HG02970 (cell line): ENCODE measurements around the gene FREM3.
"Not testable (repeated sequence)": the region's sequence is repeated elsewhere in the genome, so short reads cannot be mapped to it uniquely, and the experiment has no call there.

Source experiments
- ATAC-seq: cut with Tn5 transposase; IDR thresholded peaks from one replicate; pipeline ENCODE4 v1.9.1; 2021; ENCODE audit warnings: mild to moderate bottlenecking, moderate library complexity, moderate number of reproducible peaks; ENCODE audit not compliant: unreplicated experiment, low FRiP score

FREM3 gene

DNA sequence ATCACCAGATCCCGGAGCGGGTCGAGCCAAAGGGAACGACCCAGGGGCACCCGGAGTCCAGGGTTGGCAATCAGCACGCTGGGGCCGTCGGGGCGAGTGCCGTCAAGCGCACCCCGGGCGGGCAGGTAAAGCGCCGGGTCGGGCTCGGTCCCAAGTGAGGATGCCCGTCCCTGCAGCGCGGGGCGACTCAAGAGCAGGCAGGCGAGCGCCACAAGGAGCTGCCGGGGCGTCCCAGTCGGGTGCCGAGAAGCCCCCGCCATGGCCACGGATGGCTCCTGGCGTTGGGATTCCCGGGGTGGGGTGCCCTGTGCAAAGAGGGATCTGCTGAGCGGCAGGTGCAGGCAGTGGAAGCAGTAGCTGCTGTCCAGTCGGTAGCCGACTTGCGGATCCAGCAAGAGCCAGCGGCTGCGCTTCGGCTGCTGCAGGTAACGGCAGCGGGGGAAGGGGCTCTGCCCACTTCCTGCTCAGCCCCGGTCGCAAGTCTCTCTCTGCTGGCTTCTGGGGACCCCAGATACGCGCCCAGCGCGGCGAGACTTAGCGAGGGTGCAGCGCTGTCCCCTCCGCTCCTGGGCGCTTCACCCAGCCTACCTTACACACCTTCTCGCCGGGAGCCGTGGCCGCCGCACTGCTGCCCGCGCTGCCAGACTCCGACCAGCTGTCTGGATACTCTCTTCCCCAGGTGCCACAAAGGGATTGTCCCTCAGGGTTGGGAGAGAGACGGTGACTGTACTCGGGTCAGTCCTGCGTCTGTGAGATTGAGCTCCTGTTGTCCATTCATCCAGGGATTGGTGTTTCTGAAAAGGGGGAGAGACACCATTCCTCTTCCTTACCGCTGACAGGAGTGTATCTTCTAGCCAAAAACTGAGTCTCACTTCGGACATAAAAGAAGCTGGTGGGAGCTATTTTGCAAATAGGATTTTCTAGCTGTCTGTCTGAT is at the start of gene FREM3:
FREM3 (minus strand) TSS at position 260 of the 937 bp plus-strand sequence; CDS start at position 260, 0 bp downstream.
- no peak for ATAC-seq

DNA sequence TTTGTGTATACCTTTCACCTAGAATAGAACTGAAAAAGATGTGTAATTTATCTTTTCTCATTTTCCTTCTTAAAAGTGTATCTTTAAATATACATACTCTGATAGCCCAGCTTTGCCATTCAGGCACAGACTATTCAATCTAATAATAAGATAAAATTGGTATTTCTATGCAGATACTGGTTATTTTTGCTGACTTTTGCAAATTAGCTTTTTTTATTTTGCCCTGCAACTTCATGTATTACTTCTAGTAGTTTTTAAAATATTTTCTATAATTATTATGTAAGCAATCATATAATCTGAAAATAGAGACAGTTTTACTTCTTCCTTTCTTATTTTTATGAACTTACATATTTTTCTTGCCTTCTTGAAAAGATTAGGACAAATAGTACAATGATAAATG is 45.4 kb upstream of the FREM3 start:
- no peak for ATAC-seq

DNA sequence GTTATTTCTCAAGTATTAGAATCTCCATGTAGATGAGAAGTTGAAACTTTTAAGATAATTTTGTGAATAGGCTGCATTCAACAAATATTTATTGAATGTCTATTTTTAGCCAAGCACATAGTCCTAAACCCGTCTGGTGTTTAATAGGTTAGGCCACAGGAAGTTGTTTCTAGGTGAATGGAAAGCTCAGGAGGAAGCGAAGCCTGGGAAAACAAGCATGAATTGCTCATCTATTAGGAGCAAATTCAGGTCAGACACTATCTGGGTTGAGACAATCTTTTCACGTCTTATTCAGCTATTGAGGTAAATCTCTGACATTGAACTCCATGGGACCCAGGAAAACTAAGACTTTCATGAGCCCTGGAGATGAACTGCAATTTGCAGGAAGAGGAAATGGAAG is 43.1 kb upstream of the FREM3 start:
- no peak for ATAC-seq

DNA sequence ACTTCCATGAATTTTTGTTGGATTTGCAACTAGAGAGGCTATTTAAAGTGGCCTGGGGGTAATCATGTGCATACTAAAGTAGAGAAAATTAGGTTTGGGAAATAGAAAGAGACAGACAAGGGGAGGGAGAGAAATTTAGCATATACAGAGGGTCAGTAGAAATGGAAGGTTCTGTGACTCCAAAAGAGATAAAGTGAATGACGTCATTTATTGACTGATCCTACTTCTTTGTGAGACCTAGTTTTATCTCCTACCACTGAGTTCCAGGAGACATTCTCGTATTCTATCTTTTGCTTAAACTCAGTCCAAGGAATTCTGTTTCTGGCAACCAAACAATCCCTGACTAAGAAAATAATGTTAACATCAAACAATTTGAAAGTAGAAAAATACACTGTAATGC is 42.4 kb upstream of the FREM3 start:
- no peak for ATAC-seq

DNA sequence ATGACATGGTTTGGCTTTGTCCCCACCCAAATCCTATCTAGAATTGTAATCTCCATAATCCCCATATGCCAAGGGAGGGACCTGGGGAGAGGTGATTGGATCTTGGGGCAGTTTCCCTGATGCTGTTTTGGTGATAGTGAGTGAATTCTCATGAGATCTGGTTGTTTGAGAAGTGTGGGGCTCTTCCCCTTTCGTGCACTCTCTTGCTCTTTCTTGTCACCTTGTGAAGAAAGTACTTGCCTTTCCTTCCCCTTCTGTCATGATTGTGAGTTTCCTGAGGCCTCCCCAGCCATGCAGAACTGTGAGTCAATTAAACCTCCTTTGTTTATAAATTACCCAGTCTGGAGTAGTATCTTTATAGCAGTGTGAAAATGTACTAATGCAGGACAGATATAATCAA is 36.4 kb upstream of the FREM3 start:
- no peak for ATAC-seq

DNA sequence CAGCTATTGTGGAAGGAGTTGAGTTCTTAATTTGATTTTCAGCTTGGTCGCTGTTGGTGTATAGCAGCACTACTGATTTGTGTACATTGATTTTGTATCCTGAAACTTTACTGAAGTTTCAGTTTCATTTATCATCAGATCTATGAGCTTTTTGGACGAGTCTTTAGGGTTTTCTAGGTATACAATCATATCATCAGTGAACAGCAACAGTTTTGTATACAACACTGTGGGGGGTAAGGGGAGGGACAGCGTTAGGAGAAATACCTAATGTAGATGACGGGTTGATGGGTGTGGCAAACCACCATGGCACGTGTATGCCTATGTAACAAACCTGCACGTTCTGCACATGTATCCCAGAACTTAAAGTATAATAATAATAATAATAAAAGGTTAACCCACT is 35.6 kb upstream of the FREM3 start:
- not testable (repeated sequence) for ATAC-seq

DNA sequence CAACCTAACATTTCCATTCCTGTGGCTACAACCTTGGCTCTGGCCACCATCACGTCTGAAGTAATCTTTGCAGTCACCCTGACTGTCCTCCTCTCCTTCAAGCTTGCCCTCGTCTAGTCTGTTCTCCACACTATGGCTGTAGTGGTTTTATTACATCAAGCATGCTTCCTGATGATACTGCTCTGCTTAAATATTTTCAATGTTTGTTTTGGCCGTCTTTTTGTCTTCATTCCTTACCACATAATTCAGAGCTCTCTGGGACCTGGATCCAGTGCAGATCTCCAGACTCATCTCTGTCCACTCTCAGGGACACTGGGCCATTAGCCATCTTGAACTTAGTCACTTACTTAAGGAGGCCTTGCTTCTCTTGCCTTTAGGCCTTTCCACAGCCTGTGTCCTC is 27.7 kb upstream of the FREM3 start:
- ATAC-seq, result no peak

DNA sequence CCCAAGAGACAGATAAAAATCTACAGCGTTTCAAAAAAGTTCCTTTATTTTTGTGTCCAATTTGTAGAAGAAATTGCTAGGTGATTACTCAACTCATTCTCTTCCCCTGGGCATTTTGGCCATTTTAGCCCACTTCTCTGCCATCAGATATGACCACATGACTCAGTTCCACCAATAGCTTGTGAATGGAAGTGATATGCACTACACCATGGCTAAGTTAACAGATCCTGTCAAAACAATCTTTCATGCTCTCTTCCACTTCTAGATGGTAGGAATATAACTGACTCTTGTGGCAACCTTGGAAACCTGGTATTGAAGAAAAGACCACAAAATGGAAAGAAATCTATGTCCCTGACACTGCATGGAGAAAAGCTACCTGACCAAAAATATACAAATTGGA is 26.2 kb upstream of the FREM3 start:
- ATAC-seq, result no peak

DNA sequence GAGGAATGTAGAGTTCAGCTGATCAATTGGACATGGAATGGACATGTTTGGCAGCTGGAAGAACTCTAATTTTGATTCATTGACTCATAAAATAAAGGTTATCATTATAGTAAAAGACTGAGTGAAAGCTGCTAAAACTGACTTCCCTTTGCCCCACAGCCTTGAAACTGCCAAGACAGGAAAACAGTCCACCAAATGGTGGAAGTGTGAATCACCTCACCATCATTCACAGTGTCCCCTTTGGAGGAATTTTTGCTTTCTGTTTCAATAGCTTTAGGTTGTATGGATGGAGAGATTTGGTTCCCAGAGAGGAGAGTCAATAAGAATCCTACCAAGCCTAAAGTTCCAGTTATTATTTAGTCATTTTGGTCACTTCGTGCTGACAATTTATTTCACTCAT is 20.8 kb upstream of the FREM3 start:
- ATAC-seq, result no peak

DNA sequence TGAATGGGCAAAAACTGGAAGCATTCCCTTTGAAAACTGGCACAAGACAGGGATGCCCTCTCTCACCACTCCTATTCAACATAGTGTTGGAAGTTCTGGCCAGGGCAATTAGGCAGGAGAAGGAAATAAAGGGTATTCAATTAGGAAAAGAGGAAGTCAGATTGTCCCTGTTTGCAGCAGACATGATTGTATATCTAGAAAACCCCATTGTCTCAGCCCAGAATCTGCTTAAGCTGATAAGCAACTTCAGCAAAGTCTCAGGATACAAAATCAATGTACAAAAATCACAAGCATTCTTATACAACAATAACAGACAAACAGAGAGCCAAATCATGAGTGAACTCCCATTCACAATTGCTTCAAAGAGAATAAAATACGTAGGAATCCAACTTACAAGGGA is 18.3 kb upstream of the FREM3 start:
- not testable (repeated sequence) for ATAC-seq

DNA sequence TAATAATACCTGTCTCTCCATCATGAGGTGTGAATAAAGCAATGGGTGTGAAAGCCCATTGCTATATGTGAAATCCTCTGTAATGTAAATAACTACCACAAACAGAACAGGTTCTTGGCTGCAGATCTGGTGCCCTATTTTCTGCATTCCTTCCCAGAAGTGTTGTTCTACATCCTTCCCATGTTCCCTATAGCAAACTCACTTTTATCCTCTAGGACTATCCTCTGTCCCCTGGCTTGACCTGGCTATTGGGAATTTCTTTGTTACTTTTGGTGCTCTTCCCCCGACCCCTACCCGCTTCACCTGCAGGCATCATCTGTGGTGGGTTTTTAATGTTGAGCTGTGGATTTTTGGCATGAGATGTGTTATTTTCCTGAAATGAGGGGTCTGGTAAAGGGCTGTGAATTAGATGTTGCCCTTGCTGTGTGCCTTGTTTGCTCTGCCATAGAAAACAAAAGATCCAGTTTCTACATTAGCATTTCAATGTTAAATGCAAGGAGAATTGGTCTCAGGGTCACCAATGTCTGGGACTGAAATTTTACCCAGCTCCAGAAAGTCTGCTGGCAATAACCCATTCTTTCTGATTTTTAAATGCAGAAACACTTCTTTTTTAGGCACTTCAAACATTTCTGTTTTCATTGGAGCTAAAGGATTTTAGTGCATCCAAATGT is 13.6 kb upstream of the FREM3 start:
- ATAC-seq, result no peak

DNA sequence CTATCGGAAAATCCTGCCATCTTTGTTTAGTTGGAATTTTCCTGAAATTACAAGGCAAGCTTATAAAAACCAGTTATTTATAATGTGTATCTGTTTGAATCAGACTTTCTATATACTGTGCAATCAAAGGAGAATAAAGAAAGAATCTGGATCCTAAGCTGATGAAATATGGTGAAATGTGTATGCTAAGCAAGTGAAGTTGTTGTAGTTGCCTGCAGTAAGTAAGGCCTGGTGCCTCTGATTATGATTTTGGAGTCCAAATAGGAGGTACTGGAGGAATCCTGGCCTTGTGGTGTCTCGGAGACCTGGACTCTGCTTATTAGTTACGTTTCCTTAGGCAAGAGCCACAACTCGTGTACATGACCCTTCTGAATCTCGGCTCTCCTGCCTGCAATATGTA is 13.1 kb upstream of the FREM3 start:
- ATAC-seq, result no peak

DNA sequence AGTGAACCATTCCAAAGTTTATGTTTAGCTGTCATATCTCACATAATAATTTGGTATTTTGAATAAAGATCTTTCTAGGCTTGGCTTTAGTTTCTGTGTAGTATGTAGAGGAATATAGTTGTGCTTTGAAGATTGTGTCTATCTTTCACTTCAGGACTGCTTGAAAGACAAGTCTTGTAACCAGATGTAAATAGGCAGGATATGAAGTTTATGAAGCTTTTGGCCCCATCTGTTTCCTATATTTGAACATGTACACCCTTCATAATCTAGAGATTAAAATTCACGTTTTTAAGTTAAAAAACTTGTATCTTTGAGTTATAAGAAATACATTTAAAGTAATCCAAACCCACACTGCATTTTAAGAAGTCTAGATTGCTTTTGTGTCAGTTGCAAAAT is 11.7 kb upstream of the FREM3 start:
- ATAC-seq, result no peak

DNA sequence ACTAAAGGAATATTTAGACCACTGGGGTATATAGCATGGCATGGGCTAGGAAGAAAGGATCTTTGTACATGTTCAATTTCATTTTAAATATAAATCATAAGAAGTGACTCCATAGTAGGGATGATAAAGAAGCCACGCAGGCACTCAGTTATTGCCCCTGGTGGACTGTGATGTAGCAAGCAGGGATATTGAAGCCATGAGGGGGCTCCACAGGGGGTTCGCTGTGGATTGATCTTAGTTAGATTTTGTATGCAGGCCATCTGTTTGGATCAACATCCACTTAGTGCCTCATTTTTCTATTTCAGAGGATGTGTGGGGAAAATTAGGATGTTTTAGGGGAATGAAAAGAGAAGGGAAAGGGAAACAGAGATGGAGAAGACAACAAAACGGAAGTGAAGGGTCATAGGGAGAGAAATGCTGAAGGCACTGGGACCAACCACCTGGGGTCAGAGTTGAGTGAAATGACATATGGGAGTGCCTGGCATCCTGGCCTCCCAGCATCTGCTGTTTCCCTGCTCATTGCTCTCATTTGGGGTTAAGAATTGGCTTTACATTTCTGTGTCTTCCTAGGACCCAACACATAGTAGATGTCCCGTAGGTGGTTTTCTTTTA is 11.2 kb upstream of the FREM3 start:
- no peak for ATAC-seq

DNA sequence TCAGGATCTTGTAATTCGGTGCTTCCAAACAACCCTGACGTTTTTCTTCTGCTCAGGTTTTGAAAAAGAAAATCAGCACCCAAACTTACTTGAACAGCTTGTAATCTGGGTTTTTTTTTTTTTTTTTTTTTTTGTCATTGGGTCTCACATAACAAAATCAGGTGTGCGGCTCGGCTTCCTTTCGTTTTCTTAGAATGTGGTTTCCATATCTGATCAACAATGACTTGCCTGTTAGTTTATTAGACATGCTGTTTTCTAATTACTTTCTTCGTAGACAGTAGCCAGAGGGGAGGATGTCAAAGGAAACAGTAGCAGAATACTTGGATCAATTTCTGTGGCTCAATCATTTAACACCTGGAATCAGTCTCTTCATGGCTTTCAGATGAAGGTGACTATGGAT is 890 bp upstream of the FREM3 start:
- ATAC-seq, result no peak

DNA sequence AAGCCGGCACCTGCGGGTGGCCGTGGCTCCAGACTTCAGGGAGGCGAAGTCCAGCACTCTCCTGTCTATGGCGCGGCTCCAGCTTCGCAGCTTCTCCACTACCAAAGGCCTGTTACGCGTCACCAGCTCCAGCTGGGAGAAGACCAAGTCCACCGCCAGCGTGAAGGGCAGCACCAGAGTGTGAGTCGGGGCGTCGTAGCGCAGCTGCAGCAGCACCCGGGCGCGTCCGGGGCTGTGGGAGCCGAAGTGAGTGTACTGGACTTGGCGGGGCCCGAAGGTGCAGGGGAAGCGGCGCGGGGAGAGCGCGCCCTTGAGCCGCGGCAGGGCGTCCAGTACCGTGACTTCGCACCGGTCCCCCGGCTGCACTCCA is 444 bp downstream of the FREM3 start:
- no peak for ATAC-seq

DNA sequence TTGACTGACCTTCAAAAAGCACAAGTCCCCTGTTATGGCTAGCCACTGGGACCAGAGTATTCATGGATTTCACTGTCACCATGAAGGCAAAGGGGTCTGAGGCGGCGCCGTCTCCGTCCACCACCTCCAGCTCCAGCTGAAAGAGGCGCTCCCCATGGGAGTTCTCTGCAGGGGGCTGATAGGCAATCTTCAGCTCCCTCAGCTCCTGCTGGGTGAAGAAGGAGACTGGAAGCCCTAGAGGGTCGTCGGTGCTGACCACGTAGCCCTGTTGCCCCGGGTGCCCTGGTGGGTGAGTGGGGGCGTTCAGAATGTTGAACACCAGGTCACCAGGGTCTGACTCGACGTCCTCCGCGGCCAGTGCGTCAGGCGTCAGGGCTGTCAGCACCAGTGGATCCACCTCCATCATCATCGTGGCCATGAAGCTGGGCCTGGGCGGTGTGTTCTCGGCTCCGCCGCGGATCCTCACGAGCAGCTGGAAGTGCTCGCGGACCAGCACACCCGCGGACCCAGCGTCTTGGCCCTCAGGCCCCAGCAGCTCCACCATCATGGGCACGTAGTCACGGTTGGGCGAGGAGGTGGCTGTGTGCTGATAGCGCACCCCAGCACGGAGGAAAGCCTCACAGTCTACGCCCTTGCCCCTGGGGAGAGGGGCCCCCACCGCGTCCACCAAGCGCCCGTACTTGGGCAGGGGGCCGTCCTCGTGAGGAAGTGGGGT is 987 bp downstream of the FREM3 start:
- no peak for ATAC-seq

DNA sequence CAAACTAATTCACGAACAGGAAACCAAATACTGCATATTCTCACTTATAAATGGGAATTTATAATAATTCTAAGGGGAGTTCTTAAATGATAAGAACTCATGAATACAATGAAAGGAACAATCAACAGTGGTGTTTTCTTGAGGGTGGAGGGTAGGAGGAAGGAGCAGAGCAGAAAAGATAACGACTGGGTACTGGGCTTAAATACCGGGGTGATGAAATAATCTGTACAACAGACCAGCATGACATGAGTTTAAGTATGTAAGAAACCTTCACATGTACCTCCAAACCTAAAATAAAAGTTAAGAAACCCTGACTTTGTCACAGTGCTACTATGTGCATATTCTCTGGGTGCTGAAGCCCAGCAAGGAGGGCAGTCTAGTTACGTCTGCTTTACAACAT is 6.6 kb downstream of the FREM3 start:
- no peak for ATAC-seq

DNA sequence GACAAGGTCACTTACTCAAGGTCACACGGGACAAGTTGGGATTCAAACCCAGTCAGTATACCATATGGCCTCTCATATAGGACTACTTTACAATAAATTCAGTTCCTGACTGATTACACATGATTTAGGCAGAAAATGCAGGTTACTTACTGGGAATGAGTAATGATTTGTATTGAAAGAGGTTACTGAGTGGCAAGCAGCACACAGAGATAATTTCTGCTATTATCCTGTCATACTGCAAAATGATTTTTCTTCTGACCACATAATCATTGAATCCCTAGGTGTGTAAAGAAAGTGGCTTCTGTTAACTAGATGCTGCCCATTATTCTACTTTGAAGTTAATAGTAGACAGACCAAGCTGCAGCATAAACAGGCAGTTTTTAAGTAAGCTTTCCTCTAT is 8.2 kb downstream of the FREM3 start:
- ATAC-seq, result no peak

DNA sequence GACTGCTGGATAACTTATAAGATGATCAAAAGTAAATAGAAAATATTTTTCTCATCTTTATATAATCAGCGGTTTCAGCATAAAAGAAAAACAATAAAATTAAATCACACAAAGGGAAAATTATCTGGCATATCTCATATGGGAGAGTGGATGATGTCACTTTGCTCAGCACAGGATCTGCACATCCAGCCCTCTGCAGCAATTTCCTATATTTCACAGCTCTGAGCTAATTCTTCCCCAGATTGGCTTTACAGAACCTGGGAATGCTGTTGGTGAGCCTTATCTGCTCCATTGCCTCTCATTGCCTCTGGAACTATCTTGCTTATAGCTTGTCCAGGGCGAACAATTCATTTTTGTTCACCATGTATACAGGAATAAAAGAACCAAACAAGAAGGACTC is 21.0 kb downstream of the FREM3 start:
- no peak for ATAC-seq

DNA sequence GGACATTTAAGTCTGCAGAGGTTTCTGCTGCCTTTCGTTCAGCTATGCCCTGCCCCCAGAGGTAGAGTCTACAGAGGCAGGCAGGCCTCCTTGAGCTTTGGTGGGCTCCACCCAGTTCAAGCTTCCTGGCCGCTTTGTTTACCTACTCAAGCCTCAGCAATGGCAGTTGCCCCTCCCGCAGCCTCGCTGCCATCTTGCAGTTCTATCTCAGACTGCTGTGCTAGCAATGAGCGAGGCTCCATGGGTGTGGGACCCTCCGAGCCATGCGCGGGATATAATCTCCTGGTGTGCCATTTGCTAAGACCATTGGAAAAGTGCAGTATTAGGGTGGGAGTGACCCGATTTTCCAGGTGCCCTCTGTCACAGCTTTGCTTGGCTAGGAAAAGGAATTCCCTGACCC is 26.8 kb downstream of the FREM3 start:
- ATAC-seq, result not testable (repeated sequence)
